Left hindlimb (tissue), 1 donor: ENCODE data around the gene DCLK2.

Experiments
- DNase-seq: peaks from one replicate; pipeline ENCODE4 v3.0.0-alpha.2; 2018

DCLK2 gene

GRCh38 chr4:150078041-150078578 is at the start of gene DCLK2:
Gene DCLK2 (plus strand): TSS chr4:150078445. CDS start chr4:150079028, 583 bp downstream.
- DNase-seq = peak; percentile 92

- DNase-seq = no peak
These were observed 45.7 kb upstream of the DCLK2 start for GRCh38 chr4:150032541-150032940.

GRCh38 chr4:150033081-150033480 is 45.2 kb upstream of the DCLK2 start:
- no peak for DNase-seq

GRCh38 chr4:150033901-150034300 is 44.3 kb upstream of the DCLK2 start:
- no peak for DNase-seq

- no peak for DNase-seq
These were observed 40.9 kb upstream of the DCLK2 start for GRCh38 chr4:150037251-150037856.

- no peak for DNase-seq
These were observed 39.7 kb upstream of the DCLK2 start for GRCh38 chr4:150038335-150039076.

GRCh38 chr4:150039274-150040127 is 38.7 kb upstream of the DCLK2 start:
- DNase-seq = no peak

GRCh38 chr4:150044517-150044916 is 33.7 kb upstream of the DCLK2 start:
- DNase-seq = no peak

GRCh38 chr4:150045410-150045809 is 32.8 kb upstream of the DCLK2 start:
- DNase-seq = no peak

- DNase-seq = no peak
These were observed 31.5 kb upstream of the DCLK2 start for GRCh38 chr4:150046728-150047217.

GRCh38 chr4:150047546-150047945 is 30.7 kb upstream of the DCLK2 start:
- no peak for DNase-seq

GRCh38 chr4:150049682-150050081 is 28.6 kb upstream of the DCLK2 start:
- DNase-seq = no peak

- no peak for DNase-seq
These were observed 27.7 kb upstream of the DCLK2 start for GRCh38 chr4:150050566-150050965.

GRCh38 chr4:150051111-150051510 is 27.1 kb upstream of the DCLK2 start:
- no peak for DNase-seq

GRCh38 chr4:150055467-150055866 is 22.8 kb upstream of the DCLK2 start:
- no peak for DNase-seq

GRCh38 chr4:150056569-150056968 is 21.7 kb upstream of the DCLK2 start:
- no peak for DNase-seq

- no peak for DNase-seq
These were observed 17.0 kb upstream of the DCLK2 start for GRCh38 chr4:150061086-150061776.

- no peak for DNase-seq
These were observed 15.1 kb upstream of the DCLK2 start for GRCh38 chr4:150063128-150063527.

GRCh38 chr4:150065740-150066139 is 12.5 kb upstream of the DCLK2 start:
- no peak for DNase-seq

- no peak for DNase-seq
These were observed 10.4 kb upstream of the DCLK2 start for GRCh38 chr4:150067859-150068258.

GRCh38 chr4:150068300-150068960 is 9.8 kb upstream of the DCLK2 start:
- DNase-seq = no peak

- no peak for DNase-seq
These were observed 8.9 kb upstream of the DCLK2 start for GRCh38 chr4:150069353-150069752.
